H9 (cell line): ENCODE data around the gene CFAP73. TPM values are rescaled to one million over a fixed set of nuclear protein-coding genes. Genes with fewer than 3 reads are reported as not detected.

Experiments
- DNase-seq: peaks from one replicate; pipeline ENCODE4 v3.0.0-alpha.2; 2017
- H2AFZ ChIP-seq: one replicate; pipeline ENCODE4 v1.6.1; 2013; ENCODE audit warnings: mild to moderate bottlenecking, low read length, control low read depth, moderate library complexity
- H2AK5ac ChIP-seq: 2 replicates; pipeline ENCODE4 v1.6.1; 2013; ENCODE audit warnings: low read length, control low read depth, mixed read lengths; ENCODE audit not compliant: insufficient read length
- H2BK120ac ChIP-seq: one replicate; pipeline ENCODE4 v1.6.1; 2013; ENCODE audit warnings: low read depth, mild to moderate bottlenecking, low read length, control low read depth, inconsistent platforms; ENCODE audit not compliant: poor library complexity, severe bottlenecking
- H2BK12ac ChIP-seq: 2 replicates; pipeline ENCODE4 v1.6.1; 2013; ENCODE audit warnings: low read length, control low read depth, mixed read lengths, low read depth; ENCODE audit not compliant: insufficient read length
- H2BK15ac ChIP-seq: 2 replicates; pipeline ENCODE4 v1.6.1; 2013; ENCODE audit warnings: low read depth, low read length, control low read depth
- H2BK20ac ChIP-seq: one replicate; pipeline ENCODE4 v1.6.1; 2013; ENCODE audit warnings: low read depth, mild to moderate bottlenecking, low read length, control low read depth, inconsistent platforms; ENCODE audit not compliant: poor library complexity, severe bottlenecking
- H2BK5ac ChIP-seq: 2 replicates; pipeline ENCODE4 v1.6.1; 2013; ENCODE audit warnings: low read length, control low read depth, mixed read lengths; ENCODE audit not compliant: insufficient read length
- H3K14ac ChIP-seq: 2 replicates; pipeline ENCODE4 v1.6.1; 2013; ENCODE audit warnings: low read length, control low read depth; ENCODE audit not compliant: insufficient read depth
- H3K18ac ChIP-seq: 2 replicates; pipeline ENCODE4 v1.6.1; 2013; ENCODE audit warnings: low read depth, mild to moderate bottlenecking, mixed read lengths, low read length, control low read depth; ENCODE audit not compliant: insufficient read length
- H3K23ac ChIP-seq: 2 replicates; pipeline ENCODE4 v1.6.1; 2013; ENCODE audit warnings: low read length, control low read depth, mixed read lengths, low read depth; ENCODE audit not compliant: insufficient read length
- H3K23me2 ChIP-seq: 2 replicates; pipeline ENCODE4 v1.6.1; 2013; ENCODE audit warnings: low read depth, mild to moderate bottlenecking, mixed read lengths, low read length, control low read depth; ENCODE audit not compliant: insufficient read length, poor library complexity, severe bottlenecking
- H3K27ac ChIP-seq: 2 replicates; pipeline ENCODE4 v1.5.1; 2013; ENCODE audit warnings: low read length, control low read depth, mixed read lengths, low read depth; ENCODE audit not compliant: insufficient read length
- H3K27me3 ChIP-seq: 2 replicates; pipeline ENCODE4 v1.6.1; 2013; ENCODE audit warnings: low read length, control low read depth, inconsistent platforms; ENCODE audit not compliant: insufficient read depth
- H3K4ac ChIP-seq: 2 replicates; pipeline ENCODE4 v1.6.1; 2013; ENCODE audit warnings: low read depth, mild to moderate bottlenecking, control low read depth, inconsistent platforms, low read length, moderate library complexity
- H3K4me1 ChIP-seq: 2 replicates; pipeline ENCODE4 v1.6.1; 2013; ENCODE audit warnings: low read length, control low read depth, inconsistent platforms; ENCODE audit not compliant: insufficient read depth
- H3K4me2 ChIP-seq: 2 replicates; pipeline ENCODE4 v1.6.1; 2013; ENCODE audit warnings: low read length, control low read depth, mixed read lengths; ENCODE audit not compliant: insufficient read length, insufficient read depth
- H3K56ac ChIP-seq: 2 replicates; pipeline ENCODE4 v1.6.1; 2013; ENCODE audit warnings: low read depth, mild to moderate bottlenecking, mixed read lengths, low read length, control low read depth; ENCODE audit not compliant: insufficient read length
- H3K79me1 ChIP-seq: 2 replicates; pipeline ENCODE4 v1.6.1; 2013; ENCODE audit warnings: low read depth, mild to moderate bottlenecking, moderate library complexity, low read length, control low read depth, inconsistent platforms; ENCODE audit not compliant: insufficient read depth, poor library complexity, severe bottlenecking
- H3K79me2 ChIP-seq: 2 replicates; pipeline ENCODE4 v1.6.1; 2013; ENCODE audit warnings: low read length, control low read depth, inconsistent platforms; ENCODE audit not compliant: insufficient read depth
- H3K9ac ChIP-seq: 2 replicates; pipeline ENCODE4 v1.6.1; 2013; ENCODE audit warnings: low read length, control low read depth, mixed read lengths; ENCODE audit not compliant: insufficient read length; ENCODE audit errors: extremely low read depth
- H3K9me3 ChIP-seq: one replicate; pipeline ENCODE4 v1.6.1; 2013; ENCODE audit warnings: low read depth, low read length, inconsistent platforms; ENCODE audit not compliant: control insufficient read depth
- H3T11ph ChIP-seq: one replicate; pipeline ENCODE4 v1.6.1; 2013; ENCODE audit warnings: mild to moderate bottlenecking, low read length, control low read depth, inconsistent platforms
- H4K20me1 ChIP-seq: one replicate; pipeline ENCODE4 v1.6.1; 2013; ENCODE audit not compliant: control insufficient read depth, insufficient read length, insufficient read depth
- H4K5ac ChIP-seq: 2 replicates; pipeline ENCODE4 v1.6.1; 2013; ENCODE audit warnings: low read depth, mild to moderate bottlenecking, mixed read lengths, low read length, control low read depth; ENCODE audit not compliant: insufficient read length
- H4K8ac ChIP-seq: replicated peaks from 2 replicates; pipeline ENCODE4 v1.6.1; 2013; ENCODE audit warnings: low read length, control low read depth, mixed read lengths, low read depth; ENCODE audit not compliant: insufficient read length
- H4K91ac ChIP-seq: 2 replicates; pipeline ENCODE4 v1.6.1; 2013; ENCODE audit warnings: low read depth, mild to moderate bottlenecking, moderate library complexity, mixed read lengths, low read length, control low read depth; ENCODE audit not compliant: insufficient read length
- H3K27ac Mint-ChIP-seq, 3 experiments: 2 replicates in 2 of 3; 3 replicates in 1 of 3; pipeline ENCODE4 v1.8.0; 2020 to 2021; ENCODE audit warnings: mixed read lengths in 3 of 3, mild to moderate bottlenecking in 1 of 3, moderate library complexity in 1 of 3
- H3K27me3 Mint-ChIP-seq: 2 replicates; pipeline ENCODE4 v1.8.0; 2021; ENCODE audit warnings: low read depth, mild to moderate bottlenecking, moderate library complexity, mixed read lengths
- H3K36me3 Mint-ChIP-seq, 3 experiments: 2 replicates in 2 of 3; 3 replicates in 1 of 3; pipeline ENCODE4 v1.8.0; 2020 to 2021; ENCODE audit warnings: low read depth in 3 of 3, mixed read lengths in 3 of 3; ENCODE audit not compliant: insufficient read depth in 1 of 3
- H3K4me1 Mint-ChIP-seq, 2 experiments: 2 replicates each; pipeline ENCODE4 v1.8.0; 2020; ENCODE audit warnings: mixed read lengths in 2 of 2
- H3K4me3 Mint-ChIP-seq, 2 experiments: 2 replicates in 1 of 2; 3 replicates in 1 of 2; pipeline ENCODE4 v1.8.0; 2020 to 2021; ENCODE audit warnings: mild to moderate bottlenecking in 2 of 2, mixed read lengths in 2 of 2, moderate library complexity in 1 of 2
- H3K9me3 Mint-ChIP-seq, 2 experiments: 2 replicates in 1 of 2; 3 replicates in 1 of 2; pipeline ENCODE4 v1.8.0; 2020; ENCODE audit warnings: mild to moderate bottlenecking in 2 of 2, mixed read lengths in 2 of 2, moderate library complexity in 1 of 2
- WGBS: extraction: QIAGEN DNeasy Blood & Tissue Kit; methylation state at CpG from one replicate; pipeline ENCODE4 v1.1.7; 2013; ENCODE audit warnings: missing lambda C conversion rate, low lambda C conversion rate, mixed read lengths; ENCODE audit not compliant: insufficient read length; ENCODE audit errors: extremely low coverage; 5-methylcytosine and 5-hydroxymethylcytosine counted together
- total RNA-seq: library from RNA; stranded (reverse); gene quantifications from 2 replicates; pipeline ENCODE4 v1.2.1, GENCODE V29; 2021
- TF ChIP-seq, protein P1 (sequence below): fragments of 200-600 bp; sonication (generic); conservative IDR thresholded peaks from 3 replicates; pipeline ENCODE4 v1.8.0; 2021; ENCODE audit warnings: antibody characterized with exemption, mild to moderate bottlenecking

Gene CFAP73
- total RNA-seq, 1 experiment from 2014 or later, result not detected

DNA sequence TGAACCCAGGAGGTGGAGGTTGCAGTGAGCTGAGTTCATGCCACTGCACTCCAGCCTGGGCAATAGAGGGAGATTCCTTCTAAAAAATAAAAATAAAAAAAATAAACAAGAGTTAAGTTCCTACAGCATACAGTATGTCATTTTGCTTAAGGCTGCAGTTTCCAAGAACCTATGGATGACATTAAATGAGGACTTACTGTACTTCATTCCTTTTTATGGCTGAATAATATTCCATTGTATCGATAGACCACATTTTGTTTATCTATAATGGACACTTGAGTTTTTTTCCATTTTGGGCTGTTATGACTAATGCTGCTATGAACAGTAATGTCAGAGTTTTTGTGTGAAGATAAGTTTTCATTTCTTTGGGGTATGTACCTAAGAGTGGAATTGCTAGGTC lies 31.4 kb upstream of the CFAP73 start:
- no CpG with 5 or more reads among the region's 1 CpG for WGBS
- peaks cover 1 to 5% of the 10 kb centered on the region in 2 experiments; a peak in 4 of 5 replicates for H3K9me3 Mint-ChIP-seq
- Histone ChIP-seq H2BK12ac (no peak overlapping the region), H2BK120ac (no peak overlapping the region), H4K5ac (no peak overlapping the region), H2AFZ (no peak overlapping the region), H2BK15ac (no peak overlapping the region), H2BK5ac (no peak overlapping the region), H4K8ac (no peak overlapping the region), H3K14ac (no peak overlapping the region), H3K4me2 (no peak overlapping the region), H3K56ac (no peak overlapping the region), H4K20me1 (no peaks in the 10 kb centered on the region), H3K18ac (no peak overlapping the region), H3K23me2 (no peaks in the 10 kb centered on the region), H3K9me3 (no peaks in the 10 kb centered on the region), H3T11ph (no peak overlapping the region), H2AK5ac (no peak overlapping the region), H3K27me3 (no peaks in the 10 kb centered on the region), H3K4me1 (no peaks in the 10 kb centered on the region), H4K91ac (no peak overlapping the region), H3K79me2 (no peaks in the 10 kb centered on the region), H3K4ac (no peak overlapping the region), H3K23ac (no peak overlapping the region), H3K9ac (no peak overlapping the region), H3K27ac (no peak overlapping the region), H3K79me1 (no peaks in the 10 kb centered on the region), H2BK20ac (no peak overlapping the region)
- H3K4me3 Mint-ChIP-seq, result no peak overlapping the region
- no peak for DNase-seq
- H3K36me3 Mint-ChIP-seq, result peaks cover under 1 to 5% (median under 1%) of the 10 kb centered on the region in 3 experiments; a peak in 4 of 7 replicates
- H3K27ac Mint-ChIP-seq, result no peak overlapping the region
- TF ChIP-seq, protein P1, sequence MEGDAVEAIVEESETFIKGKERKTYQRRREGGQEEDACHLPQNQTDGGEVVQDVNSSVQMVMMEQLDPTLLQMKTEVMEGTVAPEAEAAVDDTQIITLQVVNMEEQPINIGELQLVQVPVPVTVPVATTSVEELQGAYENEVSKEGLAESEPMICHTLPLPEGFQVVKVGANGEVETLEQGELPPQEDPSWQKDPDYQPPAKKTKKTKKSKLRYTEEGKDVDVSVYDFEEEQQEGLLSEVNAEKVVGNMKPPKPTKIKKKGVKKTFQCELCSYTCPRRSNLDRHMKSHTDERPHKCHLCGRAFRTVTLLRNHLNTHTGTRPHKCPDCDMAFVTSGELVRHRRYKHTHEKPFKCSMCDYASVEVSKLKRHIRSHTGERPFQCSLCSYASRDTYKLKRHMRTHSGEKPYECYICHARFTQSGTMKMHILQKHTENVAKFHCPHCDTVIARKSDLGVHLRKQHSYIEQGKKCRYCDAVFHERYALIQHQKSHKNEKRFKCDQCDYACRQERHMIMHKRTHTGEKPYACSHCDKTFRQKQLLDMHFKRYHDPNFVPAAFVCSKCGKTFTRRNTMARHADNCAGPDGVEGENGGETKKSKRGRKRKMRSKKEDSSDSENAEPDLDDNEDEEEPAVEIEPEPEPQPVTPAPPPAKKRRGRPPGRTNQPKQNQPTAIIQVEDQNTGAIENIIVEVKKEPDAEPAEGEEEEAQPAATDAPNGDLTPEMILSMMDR, result no peak
- peaks cover 2 to 11% of the 10 kb centered on the region in 2 experiments; a peak in 3 of 4 replicates for H3K4me1 Mint-ChIP-seq
- peaks cover 3% of the 10 kb centered on the region for H3K27me3 Mint-ChIP-seq
